ENCODE measurements around the gene DRG2. TPM values are rescaled to one million over a fixed set of nuclear protein-coding genes. Genes with fewer than 3 reads are reported as not detected.

Gene DRG2
- total RNA-seq, 1 experiment from 2014 or later: 42.7 TPM

GRCh38 chr17:18122990-18123753 lies 35.4 kb downstream of the DRG2 start:
- ChIA-PET POLR2A (ENCODE audit: low non-redundant PET) (no interaction called here), CTCF (no interaction called here)
- no peak for DNase-seq (ENCODE audit: low spot score)
- no peak overlapping the region for H3K27ac ChIP-seq (ENCODE audit: low read depth, low read length, poor library complexity, severe bottlenecking)
- TF ChIP-seq EZH2 (IDR thresholded peaks at IDR 0.05; ENCODE audit: borderline replicate concordance, low read depth, low read length, poor library complexity, severe bottlenecking) (no peak), CTCF (conservative IDR thresholded peaks at IDR 0.05; ENCODE audit: low read depth, low read length) (no peak)
- no peaks in the 10 kb centered on the region for H3K27me3 ChIP-seq (replicated peaks; ENCODE audit: insufficient read depth, low read depth, low read length, poor library complexity)
- H3K36me3 ChIP-seq (ENCODE audit: insufficient read depth, low read length, poor library complexity, severe bottlenecking): no peaks in the 10 kb centered on the region
- H3K9me3 ChIP-seq (ENCODE audit: low read depth, low read length, poor library complexity, severe bottlenecking): no peaks in the 10 kb centered on the region
- no peaks in the 10 kb centered on the region for H3K4me1 ChIP-seq (ENCODE audit: insufficient read depth, low read length, poor library complexity, severe bottlenecking)
- intact Hi-C loops (cut with micrococcal nuclease; ENCODE audit: unreplicated experiment): no loop called here
- BruUV-seq (replicated peaks): no TSS peak
- no peak overlapping the region for H3K4me3 ChIP-seq (ENCODE audit: low read depth, low read length, poor library complexity, severe bottlenecking)

GRCh38 chr17:18124345-18125126 lies 36.8 kb downstream of the DRG2 start:
- H3K9me3 ChIP-seq (ENCODE audit: low read depth, low read length, poor library complexity, severe bottlenecking): no peaks in the 10 kb centered on the region
- H3K36me3 ChIP-seq (ENCODE audit: insufficient read depth, low read length, poor library complexity, severe bottlenecking): no peaks in the 10 kb centered on the region
- no peak for TF ChIP-seq EZH2 (IDR thresholded peaks at IDR 0.05; ENCODE audit: borderline replicate concordance, low read depth, low read length, poor library complexity, severe bottlenecking)
- TF ChIP-seq CTCF (conservative IDR thresholded peaks at IDR 0.05; ENCODE audit: low read depth, low read length): no peak
- intact Hi-C loops (cut with micrococcal nuclease; ENCODE audit: unreplicated experiment): no loop called here
- POLR2A ChIA-PET (ENCODE audit: low non-redundant PET): no interaction called here
- no TSS peak for BruUV-seq (replicated peaks)
- H3K4me3 ChIP-seq (ENCODE audit: low read depth, low read length, poor library complexity, severe bottlenecking): no peak overlapping the region
- no peak overlapping the region for H3K27ac ChIP-seq (ENCODE audit: low read depth, low read length, poor library complexity, severe bottlenecking)
- no peak for DNase-seq (ENCODE audit: low spot score)
- CTCF ChIA-PET: interaction anchor here (0.6 kb wide), 1 partner anchor 1175 kb away, joined by 4 read pairs; no protein-coding TSS in a partner anchor
- H3K27me3 ChIP-seq (replicated peaks; ENCODE audit: insufficient read depth, low read depth, low read length, poor library complexity): no peaks in the 10 kb centered on the region
- no peaks in the 10 kb centered on the region for H3K4me1 ChIP-seq (ENCODE audit: insufficient read depth, low read length, poor library complexity, severe bottlenecking)

GRCh38 chr17:18129041-18129502 lies 41.3 kb downstream of the DRG2 start:
- Histone ChIP-seq H3K4me3 (ENCODE audit: low read depth, low read length, poor library complexity, severe bottlenecking) (no peak overlapping the region), H3K27ac (ENCODE audit: low read depth, low read length, poor library complexity, severe bottlenecking) (no peak overlapping the region), H3K9me3 (ENCODE audit: low read depth, low read length, poor library complexity, severe bottlenecking) (no peaks in the 10 kb centered on the region), H3K27me3 (replicated peaks; ENCODE audit: insufficient read depth, low read depth, low read length, poor library complexity) (no peaks in the 10 kb centered on the region), H3K4me1 (ENCODE audit: insufficient read depth, low read length, poor library complexity, severe bottlenecking) (no peaks in the 10 kb centered on the region), H3K36me3 (ENCODE audit: insufficient read depth, low read length, poor library complexity, severe bottlenecking) (no peaks in the 10 kb centered on the region)
- intact Hi-C loops (cut with micrococcal nuclease; ENCODE audit: unreplicated experiment): no loop called here
- ChIA-PET POLR2A (ENCODE audit: low non-redundant PET) (no interaction called here), CTCF (no interaction called here)
- no TSS peak for BruUV-seq (replicated peaks)
- TF ChIP-seq CTCF (conservative IDR thresholded peaks at IDR 0.05; ENCODE audit: low read depth, low read length): no peak
- TF ChIP-seq EZH2 (IDR thresholded peaks at IDR 0.05; ENCODE audit: borderline replicate concordance, low read depth, low read length, poor library complexity, severe bottlenecking): no peak
- DNase-seq (ENCODE audit: low spot score): peak; percentile 33

Data from A673 (cell line).